ENCODE results near the gene FBXO36.

- TF ChIP-seq SIN3A (IDR thresholded peaks at IDR 0.05; ENCODE audit: borderline replicate concordance, insufficient read depth, low read length), result no peak
- TF ChIP-seq, protein P1, sequence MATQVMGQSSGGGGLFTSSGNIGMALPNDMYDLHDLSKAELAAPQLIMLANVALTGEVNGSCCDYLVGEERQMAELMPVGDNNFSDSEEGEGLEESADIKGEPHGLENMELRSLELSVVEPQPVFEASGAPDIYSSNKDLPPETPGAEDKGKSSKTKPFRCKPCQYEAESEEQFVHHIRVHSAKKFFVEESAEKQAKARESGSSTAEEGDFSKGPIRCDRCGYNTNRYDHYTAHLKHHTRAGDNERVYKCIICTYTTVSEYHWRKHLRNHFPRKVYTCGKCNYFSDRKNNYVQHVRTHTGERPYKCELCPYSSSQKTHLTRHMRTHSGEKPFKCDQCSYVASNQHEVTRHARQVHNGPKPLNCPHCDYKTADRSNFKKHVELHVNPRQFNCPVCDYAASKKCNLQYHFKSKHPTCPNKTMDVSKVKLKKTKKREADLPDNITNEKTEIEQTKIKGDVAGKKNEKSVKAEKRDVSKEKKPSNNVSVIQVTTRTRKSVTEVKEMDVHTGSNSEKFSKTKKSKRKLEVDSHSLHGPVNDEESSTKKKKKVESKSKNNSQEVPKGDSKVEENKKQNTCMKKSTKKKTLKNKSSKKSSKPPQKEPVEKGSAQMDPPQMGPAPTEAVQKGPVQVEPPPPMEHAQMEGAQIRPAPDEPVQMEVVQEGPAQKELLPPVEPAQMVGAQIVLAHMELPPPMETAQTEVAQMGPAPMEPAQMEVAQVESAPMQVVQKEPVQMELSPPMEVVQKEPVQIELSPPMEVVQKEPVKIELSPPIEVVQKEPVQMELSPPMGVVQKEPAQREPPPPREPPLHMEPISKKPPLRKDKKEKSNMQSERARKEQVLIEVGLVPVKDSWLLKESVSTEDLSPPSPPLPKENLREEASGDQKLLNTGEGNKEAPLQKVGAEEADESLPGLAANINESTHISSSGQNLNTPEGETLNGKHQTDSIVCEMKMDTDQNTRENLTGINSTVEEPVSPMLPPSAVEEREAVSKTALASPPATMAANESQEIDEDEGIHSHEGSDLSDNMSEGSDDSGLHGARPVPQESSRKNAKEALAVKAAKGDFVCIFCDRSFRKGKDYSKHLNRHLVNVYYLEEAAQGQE (IDR thresholded peaks at IDR 0.05; ENCODE audit: insufficient read depth in 1 of 2, low read depth in 2 of 2, low read length in 2 of 2), result no peak
- TF ChIP-seq POLR2AphosphoS5 (IDR thresholded peaks at IDR 0.05; ENCODE audit: low read depth, low read length), result no peak
- TF ChIP-seq TAF1 (IDR thresholded peaks at IDR 0.05; ENCODE audit: borderline replicate concordance, insufficient read depth, low read length), result no peak
- no peak for TF ChIP-seq FOXP2 (optimal IDR thresholded peaks at IDR 0.05; ENCODE audit: borderline replicate concordance, extremely low read depth, extremely low read length, insufficient read depth)
Observed at GRCh38 chr2:229888031-229888430, 34.3 kb upstream of the FBXO36 start.

All from PFSK-1 (cell line).